ENCODE results near the gene PTMA.

DNA sequence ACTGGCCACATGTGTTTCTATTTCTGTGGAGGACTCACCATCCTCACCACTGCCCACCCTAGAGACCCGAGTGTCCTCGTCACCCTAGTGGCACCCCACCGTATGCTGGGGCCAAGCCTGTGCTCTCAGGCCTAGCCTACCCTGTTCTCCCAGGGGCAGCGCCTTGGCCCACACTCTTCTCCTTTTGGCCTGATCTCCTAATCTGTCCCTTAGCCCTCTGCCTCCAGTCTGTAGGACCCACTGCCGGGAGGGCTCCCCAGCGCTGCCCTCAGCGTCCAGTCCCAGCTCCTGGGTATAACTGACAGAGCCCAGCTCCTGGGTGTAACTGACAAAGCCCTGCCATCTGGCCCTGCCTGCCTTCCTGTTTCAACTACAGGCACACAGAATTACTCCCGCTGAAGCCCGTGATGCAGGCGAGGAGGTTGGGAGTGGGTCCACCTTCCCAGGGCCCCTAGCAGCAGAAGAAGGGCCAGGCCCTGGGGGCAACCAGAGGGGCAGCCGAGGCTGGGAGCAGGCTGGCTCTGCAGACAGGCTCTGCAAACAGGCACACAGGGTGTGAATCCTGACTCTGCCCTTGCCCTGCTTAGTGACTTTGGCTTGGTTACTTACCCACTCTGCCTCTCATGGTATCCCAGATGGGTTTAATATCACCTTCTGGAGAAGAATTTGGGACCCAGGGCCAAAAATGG is 25.6 kb upstream of the PTMA start:
- TF ChIP-seq, protein P1, sequence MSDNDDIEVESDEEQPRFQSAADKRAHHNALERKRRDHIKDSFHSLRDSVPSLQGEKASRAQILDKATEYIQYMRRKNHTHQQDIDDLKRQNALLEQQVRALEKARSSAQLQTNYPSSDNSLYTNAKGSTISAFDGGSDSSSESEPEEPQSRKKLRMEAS (IDR thresholded peaks at IDR 0.05) = no peak
- TF ChIP-seq TEAD4 (IDR thresholded peaks at IDR 0.05) = no peak

All from Ishikawa (cell line).